ENCODE results near the gene CALU. TPM values are rescaled to one million over a fixed set of nuclear protein-coding genes. Genes with fewer than 3 reads are reported as not detected.
A peak's percentile ranks its signal among the peaks of the same experiment; 100 is the strongest.

The CALU gene
- total RNA-seq, 1 donor from 2014 or later, result 199 TPM

GRCh38 chr7:128697302-128697905 lies 41.8 kb upstream of the CALU start:
- no peaks in the 10 kb centered on the region for H3K9me3 Mint-ChIP-seq
- no peaks in the 10 kb centered on the region for H3K36me3 Mint-ChIP-seq
- peaks cover 47% of the 10 kb centered on the region for H3K27me3 Mint-ChIP-seq (ENCODE audit: low read depth)
- H3K27ac Mint-ChIP-seq, result no peak overlapping the region
- TF ChIP-seq CTCF (IDR thresholded peaks at IDR 0.05; ENCODE audit: unreplicated experiment), result peak; percentile 33
- DNase-seq (ENCODE audit: low spot score in 2 of 2, unreplicated experiment in 2 of 2), result peak in 1 of 2 experiments; percentile 60
- H3K4me1 Mint-ChIP-seq, result peaks cover 11% of the 10 kb centered on the region
- H3K4me3 Mint-ChIP-seq, result peak overlapping the region; percentile 70

GRCh38 chr7:128699196-128699712 lies 39.9 kb upstream of the CALU start:
- no peak for DNase-seq (ENCODE audit: low spot score in 2 of 2, unreplicated experiment in 2 of 2)
- no peaks in the 10 kb centered on the region for H3K36me3 Mint-ChIP-seq
- no peaks in the 10 kb centered on the region for H3K9me3 Mint-ChIP-seq
- peaks cover 47% of the 10 kb centered on the region for H3K27me3 Mint-ChIP-seq (ENCODE audit: low read depth)
- H3K27ac Mint-ChIP-seq, result no peak overlapping the region
- no peak overlapping the region for H3K4me3 Mint-ChIP-seq
- TF ChIP-seq CTCF (IDR thresholded peaks at IDR 0.05; ENCODE audit: unreplicated experiment), result no peak
- H3K4me1 Mint-ChIP-seq, result peaks cover 7% of the 10 kb centered on the region

- TF ChIP-seq CTCF (IDR thresholded peaks at IDR 0.05; ENCODE audit: unreplicated experiment), result no peak
- Mint-ChIP-seq H3K27me3 (ENCODE audit: low read depth) (peaks cover 45% of the 10 kb centered on the region), H3K9me3 (no peaks in the 10 kb centered on the region), H3K4me1 (peaks cover 7% of the 10 kb centered on the region), H3K4me3 (no peak overlapping the region), H3K36me3 (no peaks in the 10 kb centered on the region), H3K27ac (no peak overlapping the region)
- no peak for DNase-seq (ENCODE audit: low spot score in 2 of 2, unreplicated experiment in 2 of 2)
These were observed 39.3 kb upstream of the CALU start for GRCh38 chr7:128699895-128700294.

- Mint-ChIP-seq H3K9me3 (no peaks in the 10 kb centered on the region), H3K27me3 (ENCODE audit: low read depth) (peaks cover 36% of the 10 kb centered on the region), H3K36me3 (no peaks in the 10 kb centered on the region), H3K4me3 (no peak overlapping the region), H3K27ac (no peak overlapping the region), H3K4me1 (peaks cover 7% of the 10 kb centered on the region)
- no peak for TF ChIP-seq CTCF (IDR thresholded peaks at IDR 0.05; ENCODE audit: unreplicated experiment)
- no peak for DNase-seq (ENCODE audit: low spot score in 2 of 2, unreplicated experiment in 2 of 2)
These were observed 37.9 kb upstream of the CALU start for GRCh38 chr7:128701062-128701785.

- Mint-ChIP-seq H3K27ac (no peak overlapping the region), H3K4me1 (peaks cover 3% of the 10 kb centered on the region), H3K9me3 (no peaks in the 10 kb centered on the region), H3K27me3 (ENCODE audit: low read depth) (peaks cover 13% of the 10 kb centered on the region), H3K36me3 (no peaks in the 10 kb centered on the region), H3K4me3 (no peak overlapping the region)
- no peak for TF ChIP-seq CTCF (IDR thresholded peaks at IDR 0.05; ENCODE audit: unreplicated experiment)
- DNase-seq (ENCODE audit: low spot score in 2 of 2, unreplicated experiment in 2 of 2), result no peak
These were observed 35.4 kb upstream of the CALU start for GRCh38 chr7:128703609-128704241.
